MG63 (cell line): ENCODE data around the gene TMC2. TPM values are rescaled to one million over a fixed set of nuclear protein-coding genes. Genes with fewer than 3 reads are reported as not detected.

Experiments
- DNase-seq: peaks from one replicate; pipeline ENCODE4 v3.0.0-alpha.2; 2020
- H3K27me3 ChIP-seq: fragments of 250-450 bp; sonication (Bioruptor Pico); 2 replicates; pipeline ENCODE4 v1.5.1; 2020; ENCODE audit warnings: mild to moderate bottlenecking, moderate library complexity
- H3K36me3 ChIP-seq: fragments of 250-450 bp; sonication (Bioruptor Pico); 2 replicates; pipeline ENCODE4 v1.5.1; 2020; ENCODE audit warnings: mild to moderate bottlenecking, moderate library complexity
- H3K4me3 ChIP-seq: fragments of 250-450 bp; sonication (Bioruptor Pico); 2 replicates; pipeline ENCODE4 v1.5.1; 2020; ENCODE audit warnings: mild to moderate bottlenecking, moderate library complexity
- H3K9me3 ChIP-seq: fragments of 250-450 bp; sonication (Bioruptor Pico); 2 replicates; pipeline ENCODE4 v1.5.1; 2020; ENCODE audit warnings: mild to moderate bottlenecking, moderate library complexity
- total RNA-seq: library from RNA; depleted of rRNA; stranded (reverse); fragments of >200 nt; shearing (Covaris generic); gene quantifications from 2 replicates; pipeline ENCODE4 v1.2.3, GENCODE V29; 2014; ENCODE audit warnings: low replicate concordance

Gene TMC2
- total RNA-seq, 1 experiment from 2014 or later, result not detected

- Histone ChIP-seq H3K4me3 (no peak overlapping the region), H3K9me3 (no peaks in the 10 kb centered on the region), H3K36me3 (no peaks in the 10 kb centered on the region), H3K27me3 (0 out of 2 replicates have a peak, but pooled peaks cover 3% of the 10 kb centered on the region)
- DNase-seq, result no peak
Measured at GRCh38 chr20:2545594-2545993, 9.2 kb downstream of the TMC2 start.

GRCh38 chr20:2557873-2558580 is 21.7 kb downstream of the TMC2 start:
- no peak overlapping the region for H3K4me3 ChIP-seq
- peaks cover 8% of the 10 kb centered on the region for H3K27me3 ChIP-seq
- H3K9me3 ChIP-seq, result no peaks in the 10 kb centered on the region
- H3K36me3 ChIP-seq, result no peaks in the 10 kb centered on the region
- no peak for DNase-seq

- peaks cover 8% of the 10 kb centered on the region for H3K27me3 ChIP-seq
- no peaks in the 10 kb centered on the region for H3K9me3 ChIP-seq
- H3K36me3 ChIP-seq, result no peaks in the 10 kb centered on the region
- peak; percentile 4 for DNase-seq
- H3K4me3 ChIP-seq, result no peak overlapping the region
Measured at GRCh38 chr20:2558581-2559278, 22.4 kb downstream of the TMC2 start.

GRCh38 chr20:2559279-2559626 is 22.9 kb downstream of the TMC2 start:
- DNase-seq, result no peak
- peaks cover 8% of the 10 kb centered on the region for H3K27me3 ChIP-seq
- no peak overlapping the region for H3K4me3 ChIP-seq
- no peaks in the 10 kb centered on the region for H3K36me3 ChIP-seq
- no peaks in the 10 kb centered on the region for H3K9me3 ChIP-seq

- no peaks in the 10 kb centered on the region for H3K36me3 ChIP-seq
- no peak overlapping the region for H3K4me3 ChIP-seq
- DNase-seq, result no peak
- H3K27me3 ChIP-seq, result peaks cover 8% of the 10 kb centered on the region
- no peaks in the 10 kb centered on the region for H3K9me3 ChIP-seq
Measured at GRCh38 chr20:2559651-2560050, 23.3 kb downstream of the TMC2 start.

DNA sequence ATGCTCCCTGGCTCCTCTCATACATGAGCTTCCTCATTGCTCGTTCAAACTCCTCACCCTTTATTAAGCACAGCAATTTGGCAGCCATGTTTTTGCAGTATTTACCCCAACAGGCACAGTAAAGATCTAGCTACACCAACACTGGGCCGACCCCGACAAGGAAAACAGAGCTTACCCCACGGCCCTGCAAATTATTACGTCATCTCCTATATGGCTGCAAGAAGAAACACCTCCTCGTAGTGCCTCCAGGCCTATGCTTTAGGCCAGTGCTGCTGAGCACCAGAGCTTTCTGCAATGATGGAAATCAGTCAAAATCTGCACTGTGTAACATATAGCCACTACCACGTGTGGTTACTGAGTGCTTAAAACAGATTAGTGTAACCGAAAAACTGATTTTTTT is 26.7 kb downstream of the TMC2 start:
- H3K27me3 ChIP-seq, result peaks cover 5% of the 10 kb centered on the region; the same call in 1 of the 2 replicates

GRCh38 chr20:2564406-2564805 is 28.0 kb downstream of the TMC2 start:
- peaks cover under 1% of the 10 kb centered on the region for H3K27me3 ChIP-seq
- H3K4me3 ChIP-seq, result no peak overlapping the region
- no peak for DNase-seq

More for the DNA sequence above, 26.7 kb downstream of the TMC2 start:
- H3K4me3 ChIP-seq, result no peak overlapping the region
- H3K36me3 ChIP-seq, result no peaks in the 10 kb centered on the region
- DNase-seq, result no peak
- no peaks in the 10 kb centered on the region for H3K9me3 ChIP-seq

DNA sequence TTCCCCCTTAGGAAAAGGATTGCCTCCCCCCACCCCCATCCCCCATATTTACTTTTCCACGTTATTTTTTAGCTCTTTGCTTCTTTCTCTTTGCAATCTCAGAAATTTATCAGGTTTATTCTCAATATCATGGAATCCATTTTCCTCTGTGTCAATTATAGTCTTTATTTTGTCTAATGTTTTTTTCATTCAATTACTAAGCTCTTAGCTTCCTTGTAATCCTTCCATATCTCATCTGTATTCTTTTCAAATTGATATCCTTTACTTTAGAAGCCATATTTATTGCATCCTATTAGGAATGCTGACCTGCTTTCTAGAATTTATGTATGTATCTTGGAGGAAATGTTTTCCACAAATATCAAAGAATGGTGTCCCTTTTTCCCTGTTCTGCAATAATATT is 39.3 kb downstream of the TMC2 start:
- H3K27me3 ChIP-seq, result no peaks in the 10 kb centered on the region; the same call in 1 of the 2 replicates
- DNase-seq, result no peak
- no peaks in the 10 kb centered on the region for H3K36me3 ChIP-seq
- H3K4me3 ChIP-seq, result no peak overlapping the region
- no peaks in the 10 kb centered on the region for H3K9me3 ChIP-seq

More at GRCh38 chr20:2564406-2564805, 28.0 kb downstream of the TMC2 start:
- H3K36me3 ChIP-seq, result no peaks in the 10 kb centered on the region
- no peaks in the 10 kb centered on the region for H3K9me3 ChIP-seq

- H3K9me3 ChIP-seq, result no peaks in the 10 kb centered on the region
- no peaks in the 10 kb centered on the region; the same call in 1 of the 2 replicates for H3K27me3 ChIP-seq
- no peak for DNase-seq
- no peak overlapping the region for H3K4me3 ChIP-seq
- H3K36me3 ChIP-seq, result no peaks in the 10 kb centered on the region
Measured at GRCh38 chr20:2576317-2576727, 39.9 kb downstream of the TMC2 start.

- H3K36me3 ChIP-seq, result no peaks in the 10 kb centered on the region
- H3K27me3 ChIP-seq, result no peaks in the 10 kb centered on the region; the same call in 1 of the 2 replicates
- no peaks in the 10 kb centered on the region for H3K9me3 ChIP-seq
- DNase-seq, result no peak
- H3K4me3 ChIP-seq, result no peak overlapping the region
Measured at GRCh38 chr20:2578475-2579192, 42.3 kb downstream of the TMC2 start.

DNA sequence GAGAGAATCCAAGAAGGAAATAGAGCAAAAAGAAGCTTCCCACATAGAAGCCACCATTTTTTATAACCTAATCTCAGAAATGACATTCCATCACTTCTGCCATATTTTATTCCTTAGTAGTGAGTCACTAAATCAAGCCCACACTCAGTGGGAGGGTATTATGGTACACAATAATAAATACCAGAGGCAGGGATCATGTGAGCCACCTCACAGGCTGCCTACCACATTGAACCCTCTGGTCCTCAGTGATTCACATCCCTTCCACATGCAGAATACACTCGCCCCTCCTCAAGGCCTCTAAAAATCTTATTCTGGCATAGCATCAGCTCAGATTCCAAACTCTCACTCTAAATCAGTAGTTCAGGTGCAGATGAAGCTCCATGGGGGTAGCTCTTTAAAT is 49.4 kb downstream of the TMC2 start:
- Histone ChIP-seq H3K4me3 (no peak overlapping the region), H3K27me3 (no peaks in the 10 kb centered on the region), H3K36me3 (no peaks in the 10 kb centered on the region), H3K9me3 (no peaks in the 10 kb centered on the region)
- peak; percentile 38 for DNase-seq

GRCh38 chr20:2593756-2594155 is 57.4 kb downstream of the TMC2 start:
- no peak overlapping the region for H3K4me3 ChIP-seq
- no peak for DNase-seq
- H3K9me3 ChIP-seq, result no peaks in the 10 kb centered on the region
- H3K36me3 ChIP-seq, result no peaks in the 10 kb centered on the region
- H3K27me3 ChIP-seq, result no peaks in the 10 kb centered on the region

DNA sequence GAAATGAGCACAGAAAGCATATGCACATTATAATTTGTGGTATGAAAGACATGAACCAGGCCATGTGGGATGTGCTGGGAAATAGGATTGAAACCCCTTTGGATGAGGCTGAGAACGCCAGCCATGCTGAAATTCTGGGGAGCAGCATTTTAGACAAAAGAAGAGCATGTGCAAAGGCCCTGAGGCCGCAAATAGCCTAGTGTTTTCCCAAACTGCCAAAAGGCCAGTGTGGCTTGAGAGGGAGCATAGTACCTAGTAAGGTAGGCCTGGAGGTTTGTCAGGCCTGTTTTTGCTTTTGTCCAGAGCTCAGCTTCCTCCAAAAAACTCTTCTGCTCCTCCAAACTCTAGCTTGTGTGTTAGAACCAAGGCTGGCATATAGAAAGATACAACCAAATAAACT is 58.7 kb downstream of the TMC2 start:
- no peak for DNase-seq
- no peaks in the 10 kb centered on the region for H3K9me3 ChIP-seq
- H3K4me3 ChIP-seq, result no peak overlapping the region
- H3K27me3 ChIP-seq, result no peaks in the 10 kb centered on the region
- H3K36me3 ChIP-seq, result no peaks in the 10 kb centered on the region

- no peak overlapping the region for H3K4me3 ChIP-seq
- no peaks in the 10 kb centered on the region for H3K27me3 ChIP-seq
- H3K9me3 ChIP-seq, result no peaks in the 10 kb centered on the region
- H3K36me3 ChIP-seq, result no peaks in the 10 kb centered on the region
- no peak for DNase-seq
Measured at GRCh38 chr20:2596673-2597279, 60.4 kb downstream of the TMC2 start.

DNA sequence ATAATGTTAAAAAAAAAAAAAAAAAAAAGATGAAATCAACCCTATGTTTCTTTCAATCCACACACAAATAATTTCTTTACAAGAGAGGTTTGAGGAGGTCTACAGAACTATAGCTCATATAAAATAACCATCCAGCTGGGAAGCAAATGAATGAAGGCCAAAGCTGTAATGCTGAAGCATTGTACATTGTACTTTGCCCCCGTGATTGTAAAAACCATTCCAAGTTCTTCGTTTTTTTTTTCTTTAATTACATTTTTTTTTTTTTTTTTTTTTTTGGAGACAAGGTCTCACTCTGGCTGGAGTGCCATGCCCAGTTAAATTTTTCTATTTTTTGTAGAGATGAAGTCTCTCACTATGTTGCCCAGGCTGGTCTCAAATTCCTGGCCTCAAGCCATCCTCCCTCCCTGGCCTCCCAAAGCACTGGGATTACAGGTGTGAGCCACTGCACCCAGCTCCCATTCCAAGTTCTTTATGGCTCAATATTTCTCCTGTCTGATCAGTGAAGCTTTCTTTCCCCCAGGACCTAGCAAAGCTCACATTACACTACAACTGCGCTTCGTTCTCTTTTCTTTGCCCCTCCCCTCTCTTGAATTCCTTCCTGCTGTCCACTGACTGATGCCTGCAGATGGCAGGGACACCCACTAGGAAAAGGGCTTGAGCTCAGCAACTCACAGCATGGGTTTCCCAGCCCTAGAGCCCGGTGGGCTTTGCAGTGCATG is 63.1 kb downstream of the TMC2 start:
- H3K27me3 ChIP-seq, result no peaks in the 10 kb centered on the region
- no peak for DNase-seq
- H3K36me3 ChIP-seq, result no peaks in the 10 kb centered on the region
- no peak overlapping the region for H3K4me3 ChIP-seq
- H3K9me3 ChIP-seq, result no peaks in the 10 kb centered on the region

DNA sequence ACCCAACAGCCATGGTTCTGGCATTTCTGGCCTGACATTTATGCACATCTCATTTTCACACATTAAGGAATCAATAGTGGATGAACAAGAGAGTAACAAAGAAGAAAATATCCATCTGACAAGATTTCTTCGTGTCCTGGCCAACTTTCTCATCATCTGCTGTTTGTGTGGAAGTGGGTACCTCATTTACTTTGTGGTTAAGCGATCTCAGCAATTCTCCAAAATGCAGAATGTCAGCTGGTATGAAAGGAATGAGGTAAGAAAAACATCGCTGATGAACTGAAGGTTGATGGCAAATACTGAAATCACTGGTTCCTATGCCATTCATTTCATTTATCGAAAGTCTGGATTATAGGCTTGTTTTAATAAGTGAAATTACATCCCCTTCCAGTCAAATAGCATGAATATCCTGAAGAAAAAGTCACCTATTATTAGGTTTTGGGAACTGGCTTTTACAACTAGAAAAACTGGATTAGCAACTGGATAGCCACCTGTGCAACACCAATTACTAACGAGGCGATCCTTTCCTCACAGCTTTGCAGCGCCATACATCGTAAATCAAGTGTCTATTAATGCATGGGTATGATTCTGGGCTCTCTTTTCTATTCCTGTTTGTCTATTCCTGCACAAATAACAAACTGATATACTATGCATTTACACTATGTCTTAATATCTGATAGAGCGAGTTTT is 65.8 kb downstream of the TMC2 start:
- H3K36me3 ChIP-seq, result no peaks in the 10 kb centered on the region
- DNase-seq, result no peak
- H3K4me3 ChIP-seq, result no peak overlapping the region
- no peaks in the 10 kb centered on the region for H3K9me3 ChIP-seq
- H3K27me3 ChIP-seq, result no peaks in the 10 kb centered on the region
